Activated CD8-positive, alpha-beta memory T cell treated with anti-CD3 and anti-CD28 coated beads, Interleukin-2, amount 50 U/mL, for 48 hours (primary cell): Measurements from ENCODE around the gene AKTIP.
"Not testable (repeated sequence)": the region's sequence is repeated elsewhere in the genome, so short reads cannot be mapped to it uniquely, and the experiment has no call there.

Experiments used
- DNase-seq: peaks from one replicate; pipeline ENCODE4 v3.0.0-alpha.2; 2020

Gene AKTIP

DNA sequence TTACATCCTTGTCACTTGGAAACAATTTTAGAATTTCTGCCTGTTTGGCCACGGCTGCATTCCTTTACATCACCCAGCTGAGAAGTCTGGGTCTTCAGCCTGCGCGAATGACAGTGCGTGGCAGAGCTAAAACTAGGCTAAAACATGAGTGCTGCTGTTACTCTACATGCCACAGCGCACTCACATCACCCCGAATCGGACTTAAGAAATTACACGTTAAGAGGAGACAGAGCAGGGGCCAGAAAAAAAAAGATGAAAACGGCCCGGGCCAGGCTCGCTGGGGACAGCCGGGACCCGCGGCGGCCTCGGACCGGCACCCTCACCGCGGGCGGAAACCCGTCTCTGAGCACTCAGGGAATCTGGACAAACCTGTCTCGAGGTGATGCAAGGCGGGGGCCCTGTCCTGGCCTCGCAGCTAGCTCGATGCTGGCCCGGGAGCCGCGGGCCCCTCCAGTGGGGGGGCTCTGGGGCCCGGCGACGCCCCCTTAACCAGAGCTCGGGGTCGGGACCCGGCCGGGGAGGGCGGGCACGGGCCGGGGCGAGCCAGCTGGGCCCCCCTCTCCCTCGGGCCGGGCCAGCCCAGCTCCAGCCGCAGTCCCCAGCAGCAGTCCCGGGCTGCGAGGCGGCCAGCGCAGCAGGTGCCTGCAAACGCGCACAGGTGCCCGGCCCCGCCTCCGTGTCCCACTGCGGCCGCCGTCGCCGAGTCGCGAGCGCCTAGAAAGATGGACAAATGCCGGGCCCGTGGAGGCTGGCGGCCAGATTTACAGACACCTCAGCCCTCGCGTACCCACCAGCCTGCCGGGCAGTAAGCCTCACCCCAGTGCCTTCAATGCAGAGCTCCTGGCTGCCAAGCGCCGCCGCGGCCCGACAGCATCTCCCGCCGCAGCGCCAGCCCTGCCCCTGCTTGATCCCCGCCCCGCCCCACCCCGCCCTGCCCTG, at the start of gene AKTIP:
Gene AKTIP (minus strand): TSS at position 879 of the 939 bp plus-strand sequence. CDS start 2,950 bp downstream, outside the sequence.
- peak; percentile 71 for DNase-seq

DNA sequence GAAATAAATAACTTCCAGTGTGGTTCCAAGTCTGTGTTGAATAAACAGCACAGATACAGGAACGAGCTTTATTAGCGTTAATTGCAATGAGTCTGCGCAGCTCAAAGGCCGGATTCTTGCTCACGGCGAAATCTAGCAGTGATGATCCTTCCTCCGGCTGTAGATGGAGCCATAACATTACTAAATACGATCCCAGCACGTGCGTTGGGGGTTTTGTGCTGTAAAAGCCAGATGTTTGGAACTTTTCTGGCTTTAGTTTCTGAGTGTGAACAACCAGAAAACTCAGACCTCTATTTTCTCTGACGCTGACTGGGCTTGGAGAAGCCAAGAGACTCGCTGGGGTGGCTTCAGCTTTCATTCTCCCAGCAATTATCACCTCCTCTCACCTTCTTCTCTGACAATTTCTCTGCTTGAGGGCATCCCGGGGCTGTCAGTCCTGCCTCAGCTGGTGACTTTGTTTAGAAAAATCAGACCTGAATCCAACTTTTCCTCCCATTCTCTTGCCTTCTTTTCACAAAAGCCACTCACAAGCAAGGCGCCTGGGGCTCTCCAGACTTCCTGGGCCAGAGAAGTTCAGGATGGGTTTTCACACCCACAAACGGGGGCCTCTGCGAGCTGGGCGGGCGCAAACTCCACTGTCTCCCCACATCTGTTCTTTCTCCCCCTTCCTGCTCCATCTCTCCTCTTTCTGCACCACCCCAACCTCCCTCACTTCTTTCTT, 47.1 kb upstream of the AKTIP start:
- peak; percentile 57 for DNase-seq

DNA sequence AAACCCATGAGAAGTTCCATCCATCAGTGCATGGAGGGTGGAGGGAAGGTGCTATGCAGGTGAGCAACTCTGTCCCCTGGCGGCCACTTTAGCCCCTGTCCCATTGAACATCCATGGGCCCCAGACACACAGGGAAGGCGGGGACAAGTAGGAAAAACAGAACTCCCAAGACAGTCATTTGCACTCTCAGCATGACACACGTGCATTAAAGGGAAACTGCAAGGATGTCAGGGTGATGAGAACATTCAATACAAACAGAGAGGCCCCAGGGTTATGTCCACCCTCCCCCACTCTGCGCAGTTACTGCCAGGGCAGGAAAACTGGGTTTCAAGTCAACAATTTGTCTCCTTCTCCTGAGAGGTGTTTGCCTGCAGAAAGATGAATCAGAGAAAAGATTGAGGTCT, 44.0 kb upstream of the AKTIP start:
- no peak for DNase-seq

DNA sequence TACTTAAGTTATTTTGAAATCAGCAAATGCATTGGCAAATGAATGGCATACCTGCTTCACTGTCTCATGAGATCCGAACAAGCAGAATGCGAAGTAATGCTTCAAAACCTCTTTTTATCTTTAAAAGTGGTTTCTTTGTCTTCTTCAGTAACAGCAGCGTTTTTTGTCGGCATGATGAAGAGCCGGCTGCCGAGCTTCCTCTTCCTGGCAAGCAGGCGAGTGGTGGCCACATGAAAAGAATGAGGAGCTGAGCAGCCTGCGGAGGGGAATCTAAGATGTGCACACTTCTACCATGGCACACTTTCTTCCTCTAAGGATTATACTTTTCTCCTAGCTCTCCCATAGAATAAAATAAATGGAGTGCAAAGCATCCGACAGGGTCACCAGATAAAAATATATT, 42.4 kb upstream of the AKTIP start:
- no peak for DNase-seq

DNA sequence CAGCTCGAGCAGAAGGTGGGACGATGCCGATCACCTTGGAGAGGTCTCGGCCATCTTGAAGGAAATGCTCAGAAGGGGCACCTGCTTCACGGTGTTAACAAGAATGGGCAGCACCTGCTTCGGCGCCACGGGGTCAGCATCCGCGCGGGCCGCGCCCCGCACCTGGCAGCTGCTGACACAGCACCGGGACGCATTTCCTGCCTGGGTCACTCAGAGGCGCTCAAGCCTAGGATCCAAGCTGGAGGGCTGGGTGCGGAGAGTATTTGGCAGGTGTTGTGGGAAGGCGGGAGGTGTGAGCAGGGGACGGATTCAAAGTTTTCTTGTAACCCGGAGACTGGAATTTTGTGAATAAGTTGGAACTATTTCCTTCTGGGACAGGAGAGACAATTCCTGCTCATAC, 39.3 kb upstream of the AKTIP start:
- no peak for DNase-seq

DNA sequence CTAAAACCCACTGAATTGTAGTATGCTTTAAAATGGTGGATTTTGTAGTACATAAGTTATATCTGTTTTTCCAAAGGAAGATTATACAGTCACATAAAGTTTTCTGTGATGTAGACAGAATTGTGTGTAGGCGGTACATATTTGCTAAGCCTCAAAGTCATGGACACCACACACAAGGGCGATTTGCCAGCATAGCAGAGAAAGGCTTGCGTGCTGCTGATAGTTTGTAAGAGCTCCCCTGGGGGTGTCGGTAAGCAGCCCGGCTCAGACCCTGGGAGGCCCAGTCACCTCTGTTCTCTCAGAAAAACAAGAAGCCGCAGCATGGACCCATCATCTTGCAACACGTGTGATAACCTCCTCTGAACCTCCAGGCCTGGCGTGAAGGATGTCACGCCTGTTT, 38.3 kb upstream of the AKTIP start:
- no peak for DNase-seq

DNA sequence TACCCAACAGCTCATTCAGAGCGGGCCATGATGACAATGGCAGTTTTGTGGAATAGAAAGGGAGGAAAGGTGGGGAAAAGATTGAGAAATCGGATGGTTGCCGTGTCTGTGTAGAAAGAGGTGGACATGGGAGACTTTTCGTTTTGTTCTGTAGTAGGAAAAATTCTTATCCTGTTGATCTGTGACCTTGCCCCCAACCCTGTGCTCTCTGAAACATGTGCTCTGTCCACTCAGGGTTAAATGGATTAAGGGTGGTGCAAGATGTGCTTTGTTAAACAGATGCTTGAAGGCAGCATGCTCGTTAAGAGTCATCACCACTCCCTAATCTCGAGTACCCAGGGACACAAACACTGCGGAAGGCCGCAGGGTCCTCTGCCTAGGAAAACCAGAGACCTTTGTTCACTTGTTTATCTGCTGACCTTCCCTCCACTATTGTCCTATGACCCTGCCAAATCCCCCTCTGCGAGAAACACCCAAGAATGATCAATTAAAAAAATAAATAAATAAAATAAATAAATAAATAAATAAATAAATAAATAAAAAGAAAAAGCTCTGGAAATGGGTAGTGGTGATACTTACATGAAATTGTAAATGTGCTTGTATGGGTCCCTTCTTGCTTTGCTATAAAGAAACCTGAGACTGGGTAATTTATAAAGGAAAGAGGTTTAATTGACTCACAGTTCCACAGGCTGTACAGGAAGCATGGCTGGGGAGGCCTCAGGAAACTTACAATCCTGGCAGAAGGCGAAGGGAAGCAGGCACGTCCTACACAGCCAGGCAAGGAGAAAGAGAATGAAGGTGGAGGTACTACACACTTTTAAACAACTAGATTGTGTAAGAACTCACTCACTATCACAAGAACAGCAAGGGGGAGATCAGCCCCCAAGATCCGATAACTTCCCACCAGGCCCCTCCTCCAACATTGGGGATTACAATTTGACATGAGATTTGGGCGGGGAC, 37.0 kb upstream of the AKTIP start:
- DNase-seq, result not testable (repeated sequence)

DNA sequence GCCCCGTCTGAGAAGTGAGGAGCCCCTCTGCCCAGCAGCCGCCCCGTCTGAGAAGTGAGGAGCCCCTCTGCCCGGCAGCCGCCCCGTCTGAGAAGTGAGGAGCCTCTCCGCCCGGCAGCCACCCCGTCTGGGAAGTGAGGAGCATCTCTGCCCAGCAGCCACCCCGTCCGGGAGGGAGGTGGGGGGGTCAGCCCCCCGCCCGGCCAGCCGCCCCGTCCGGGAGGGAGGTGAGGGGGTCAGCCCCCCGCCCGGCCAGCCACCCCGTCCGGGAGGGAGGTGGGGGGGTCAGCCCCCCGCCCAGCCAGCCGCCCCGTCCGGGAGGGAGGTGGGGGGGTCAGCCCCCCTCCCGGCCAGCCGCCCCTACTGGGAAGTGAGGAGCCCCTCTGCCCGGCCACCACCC, 36.3 kb upstream of the AKTIP start:
- not testable (repeated sequence) for DNase-seq

DNA sequence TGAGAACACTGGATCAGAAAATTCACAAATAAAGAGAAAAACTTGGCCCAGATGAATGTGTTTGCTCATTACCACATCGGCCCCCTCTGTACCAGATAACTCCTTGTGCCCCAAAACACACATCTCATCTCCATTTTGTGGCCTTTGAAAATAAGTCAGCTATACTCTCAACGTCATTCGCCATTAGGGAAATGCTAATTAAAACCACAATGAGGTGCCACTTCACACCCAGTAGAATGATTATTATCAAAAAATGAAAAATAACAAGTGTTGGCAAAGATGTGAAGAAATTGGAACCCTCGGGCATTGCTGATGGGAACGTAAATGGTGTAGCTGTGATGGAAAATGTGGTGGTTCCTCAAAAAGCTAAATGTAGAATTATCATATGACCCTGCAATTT, 34.6 kb upstream of the AKTIP start:
- DNase-seq, result no peak

DNA sequence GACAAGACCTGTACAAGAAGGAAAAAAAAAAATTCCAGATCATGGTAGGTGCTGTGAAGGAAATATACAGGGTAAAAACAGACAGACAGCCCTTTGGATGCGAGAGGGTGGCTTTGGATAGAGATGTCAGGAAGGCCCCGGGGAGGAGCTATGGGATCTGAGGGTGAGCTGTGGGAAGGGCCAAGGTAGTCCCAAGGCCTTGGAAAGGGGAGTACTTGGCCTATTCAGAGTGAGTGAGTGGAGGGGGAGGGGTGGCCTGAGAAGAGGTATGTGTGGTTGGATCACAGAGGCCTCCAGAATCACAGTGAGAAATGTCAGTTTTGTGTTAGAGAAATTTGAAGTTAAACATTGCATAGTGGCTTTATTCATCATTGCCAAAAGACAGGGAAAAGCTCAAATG, 31.2 kb upstream of the AKTIP start:
- no peak for DNase-seq

DNA sequence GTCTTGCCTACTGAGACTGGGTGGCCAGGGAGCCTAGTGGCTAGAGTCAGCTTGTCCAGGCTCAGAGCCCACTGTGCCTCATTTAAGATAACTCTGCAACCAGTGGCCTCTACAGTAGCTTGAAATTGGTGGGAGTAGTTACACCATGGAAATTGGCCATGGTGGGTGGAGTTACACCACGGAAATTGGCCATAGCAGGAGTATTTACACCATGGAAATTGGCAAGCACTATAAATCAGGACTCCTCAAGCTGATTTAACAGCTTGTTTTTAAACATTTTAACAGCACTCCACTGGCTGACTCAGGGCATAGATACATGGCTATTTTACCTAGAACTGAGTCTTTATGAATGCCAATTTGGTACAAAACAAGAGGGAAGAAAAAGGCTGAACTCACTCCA, 27.7 kb upstream of the AKTIP start:
- no peak for DNase-seq

DNA sequence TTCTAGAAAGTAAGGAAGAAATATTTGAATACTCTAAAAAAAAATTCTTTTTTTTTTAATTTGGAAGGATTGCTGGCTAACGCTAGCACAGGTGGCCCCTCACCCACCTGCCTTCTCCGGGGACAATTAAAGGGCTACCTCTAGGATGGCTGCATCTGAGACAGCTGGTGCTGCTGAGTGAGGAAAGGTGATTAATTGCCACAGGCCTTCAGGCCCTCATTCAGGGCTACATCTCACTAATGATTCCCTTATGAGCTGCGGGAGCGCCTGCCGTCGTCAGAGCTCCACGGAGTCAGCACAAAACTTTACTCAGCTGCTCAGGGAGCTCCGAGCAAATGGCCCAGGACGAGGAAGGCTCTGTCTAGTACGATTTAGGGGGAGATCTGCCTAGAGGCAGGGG, 27.0 kb upstream of the AKTIP start:
- no peak for DNase-seq

DNA sequence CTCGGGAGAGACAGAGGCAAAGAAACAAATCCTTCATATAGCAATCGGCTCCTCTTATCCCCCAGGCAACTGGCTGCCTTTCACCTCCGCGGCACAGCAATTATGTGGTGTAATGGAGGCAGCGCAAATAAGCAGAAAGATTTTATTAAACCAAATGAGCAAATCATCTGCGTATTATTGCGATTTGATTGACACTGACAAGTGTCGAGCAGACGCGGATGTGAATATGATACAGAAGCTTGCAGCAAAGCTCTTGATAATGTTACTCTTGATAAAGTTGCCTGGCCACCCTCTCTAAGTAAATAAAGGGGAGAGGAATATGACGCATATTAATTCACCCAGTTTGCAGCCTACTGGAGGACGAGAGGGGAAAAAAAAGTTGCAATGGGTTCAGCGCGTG, 26.5 kb upstream of the AKTIP start:
- DNase-seq, result no peak

DNA sequence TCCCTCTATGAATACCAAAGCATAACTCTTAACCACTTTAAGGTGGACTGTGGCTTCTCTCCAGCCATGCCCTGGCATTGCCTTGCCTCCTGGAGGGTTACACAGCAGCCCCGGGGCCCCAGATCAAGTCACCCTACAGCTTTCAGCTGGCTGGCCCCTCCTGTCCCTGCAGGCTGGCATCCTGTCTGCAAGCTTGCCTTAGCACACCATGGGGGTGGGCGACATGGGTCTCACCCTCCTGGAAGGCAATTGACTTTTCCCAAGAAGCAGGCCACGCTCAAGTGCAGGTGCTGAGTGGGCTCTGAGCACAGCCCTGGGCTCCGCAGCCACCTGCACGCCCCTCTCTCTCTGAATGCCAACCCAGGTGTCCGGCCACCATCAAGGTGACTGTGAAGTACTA, 25.8 kb upstream of the AKTIP start:
- no peak for DNase-seq

DNA sequence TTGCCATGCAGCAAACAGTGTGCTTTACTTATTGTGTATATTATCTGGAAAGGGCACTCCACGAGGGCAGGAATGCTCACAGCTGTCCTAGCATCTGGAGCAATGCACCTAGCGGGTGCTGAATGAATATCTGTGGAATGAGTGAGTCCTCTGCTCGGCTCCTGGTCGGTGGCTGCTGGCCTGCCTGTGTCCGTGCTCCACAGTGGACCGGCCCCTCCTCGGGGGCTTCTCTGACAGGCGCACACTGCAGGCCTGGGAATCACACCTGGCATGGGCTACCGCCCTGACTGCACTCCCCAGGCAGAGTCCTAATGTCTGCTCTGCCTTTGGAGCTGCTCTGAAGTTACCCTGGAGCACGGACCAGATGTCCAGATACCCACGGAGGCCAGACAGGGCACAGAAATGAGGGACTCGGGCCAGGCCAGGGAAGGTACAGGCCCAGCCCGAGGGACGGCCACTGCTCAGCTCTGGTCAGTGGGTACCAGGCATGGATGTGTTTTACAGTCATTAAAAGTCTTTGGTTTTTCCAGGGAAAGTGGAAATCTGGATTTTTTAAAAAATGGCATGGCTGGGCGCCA, 21.1 kb upstream of the AKTIP start:
- DNase-seq, result no peak

DNA sequence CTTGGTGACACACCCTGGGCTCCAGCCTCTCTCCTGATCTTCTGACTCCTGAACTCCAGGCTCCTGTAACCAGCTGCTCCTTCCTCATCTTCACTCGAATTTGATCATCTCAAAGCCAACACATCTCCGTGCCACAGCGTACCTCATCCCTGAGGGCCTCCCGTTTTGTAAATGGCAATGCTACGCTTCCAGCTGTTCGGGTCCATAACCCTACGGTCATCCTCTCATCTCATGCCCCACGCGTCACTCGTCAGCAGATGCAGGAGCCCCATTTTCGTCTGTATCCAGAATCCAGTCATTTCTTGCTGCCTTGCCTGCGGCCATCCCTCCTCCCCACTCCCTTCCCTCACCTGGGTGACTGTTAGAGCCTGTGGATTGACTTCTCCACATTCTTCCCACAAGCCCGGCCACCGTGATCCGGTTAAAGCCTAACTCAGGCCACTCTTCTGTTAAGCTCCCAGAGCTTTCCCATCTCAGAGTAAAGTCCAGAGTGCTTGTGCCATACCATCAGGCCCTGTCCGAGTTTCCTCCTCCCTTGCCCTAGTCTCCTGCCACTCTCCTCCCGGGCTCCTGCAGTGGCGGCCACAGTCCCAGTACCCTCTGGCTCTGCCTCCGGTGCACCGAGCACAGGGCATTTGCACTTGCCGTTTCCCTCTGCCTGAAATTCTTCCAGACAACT, 20.3 kb upstream of the AKTIP start:
- no peak for DNase-seq

DNA sequence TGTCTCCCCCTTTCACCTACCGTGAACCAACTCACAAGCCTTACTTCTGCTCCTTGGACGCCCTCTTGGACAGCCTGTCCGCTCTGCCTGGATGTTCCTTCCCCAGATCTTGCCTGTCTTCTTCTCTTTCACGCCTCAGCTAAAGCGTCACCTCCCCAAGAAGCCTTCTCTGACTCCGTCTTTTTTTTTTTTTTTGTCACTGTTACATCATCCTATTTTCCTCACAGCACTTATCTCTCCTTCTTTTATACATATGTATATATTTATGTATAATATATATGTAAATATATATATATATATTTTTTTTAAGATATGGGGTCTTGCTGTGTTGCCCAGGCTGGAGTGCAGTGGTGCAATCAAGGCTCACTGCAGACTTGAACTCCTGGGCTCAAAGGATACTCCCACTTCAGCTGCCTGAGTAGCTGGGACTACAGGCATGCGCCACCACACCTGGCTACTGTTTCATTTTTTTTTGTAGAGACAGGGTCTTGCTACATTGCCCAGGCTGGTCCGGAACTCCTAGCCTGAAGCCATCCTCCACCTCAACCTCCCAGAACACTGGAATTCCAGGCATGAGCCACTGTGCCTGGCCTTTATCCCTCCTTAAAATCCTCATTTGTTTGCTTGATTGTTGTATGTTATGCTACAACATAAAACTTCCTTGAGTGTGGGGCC, 16.5 kb upstream of the AKTIP start:
- no peak for DNase-seq

DNA sequence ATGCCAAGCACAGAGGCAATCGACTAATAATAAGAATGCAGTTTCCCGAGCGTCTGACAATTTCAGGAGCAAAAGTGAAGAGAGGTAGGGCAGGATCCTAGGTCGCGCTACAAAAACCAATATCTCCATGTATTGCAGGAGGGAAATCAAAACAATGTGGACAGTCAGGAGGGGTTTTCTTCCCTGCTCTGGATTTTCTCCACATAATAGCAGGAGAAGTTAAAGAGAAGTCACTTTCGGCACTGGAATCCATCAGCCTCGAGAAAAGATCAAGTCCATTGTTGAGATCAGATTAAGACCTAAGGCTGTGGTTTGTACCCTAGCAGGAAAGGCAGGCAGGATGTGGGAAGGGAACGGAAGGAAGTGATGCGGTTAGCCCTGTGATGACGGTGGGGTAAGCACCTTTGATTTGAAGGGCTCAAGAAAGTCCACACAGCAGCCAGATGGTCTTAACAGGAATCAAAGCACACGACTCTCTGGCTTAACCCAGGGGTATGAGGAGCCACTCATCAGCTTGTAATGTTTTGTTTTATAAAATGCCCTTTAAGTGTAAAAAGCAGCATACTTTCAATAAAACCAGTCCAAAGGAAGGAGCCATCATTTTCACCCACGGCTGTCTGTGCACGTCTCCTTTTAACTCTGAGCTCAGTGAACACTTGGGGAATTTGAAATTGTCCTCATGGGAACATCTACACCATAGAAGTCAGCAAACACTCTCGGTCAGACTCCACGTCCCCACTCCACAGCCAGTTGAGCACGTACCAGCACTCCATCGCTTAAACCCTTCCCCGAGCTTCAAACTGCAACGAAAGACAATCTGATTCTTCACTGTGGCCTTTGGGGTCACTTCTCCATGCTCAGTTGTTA, 15.8 kb upstream of the AKTIP start:
- peak; percentile 80 for DNase-seq

DNA sequence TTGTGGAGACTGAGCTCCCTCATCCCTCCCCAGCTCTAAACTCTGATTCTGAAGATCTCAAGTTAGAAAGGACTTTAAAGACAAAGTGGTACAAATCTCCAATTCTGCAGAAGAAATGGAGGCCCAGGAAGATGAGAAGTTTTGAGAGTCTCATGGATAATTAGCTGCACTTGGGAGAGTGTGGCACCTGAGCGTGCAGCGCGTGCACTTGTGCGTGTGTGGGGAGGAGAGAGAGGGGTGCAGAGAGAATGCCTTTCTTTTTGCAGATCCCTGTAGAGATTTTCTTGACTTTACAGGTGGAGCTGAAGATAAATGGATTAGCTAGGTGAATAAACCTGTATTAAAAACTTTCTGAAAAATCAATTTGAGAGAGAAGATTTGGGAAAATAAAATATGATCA, 14.8 kb upstream of the AKTIP start:
- no peak for DNase-seq

DNA sequence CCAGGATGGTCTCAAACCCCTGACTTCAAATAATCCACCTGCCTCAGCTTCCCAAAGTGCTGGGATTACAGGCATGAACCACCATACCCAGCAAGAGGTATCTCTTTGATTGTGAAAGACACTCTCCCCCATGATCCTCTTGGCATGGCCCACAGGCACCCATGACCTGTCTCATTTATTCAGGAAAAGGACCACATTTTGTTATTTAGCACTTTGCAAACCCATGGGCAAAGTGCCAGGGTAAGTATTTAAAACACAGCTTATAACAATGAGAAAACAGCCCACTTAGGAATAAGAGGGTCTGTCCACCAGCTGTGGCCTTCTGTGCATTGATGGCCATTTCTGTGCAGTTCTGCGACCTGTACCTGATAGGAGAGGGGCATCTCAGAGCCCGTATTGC, 12.8 kb upstream of the AKTIP start:
- no peak for DNase-seq
